ACC112 (cell line): ENCODE results near the gene WWOX.

Source experiments
- H2AFZ ChIP-seq: fragments of 200-600 bp; sonication (generic); one replicate; pipeline ENCODE4 v1.6.0; 2017; ENCODE audit warnings: antibody characterized with exemption, low read length; ENCODE audit not compliant: unreplicated experiment
- H3K27ac ChIP-seq: fragments of 200-600 bp; sonication (generic); 2 replicates; pipeline ENCODE4 v1.5.1; 2014; ENCODE audit warnings: low read depth, mild to moderate bottlenecking, antibody characterized with exemption, low read length, moderate library complexity
- H3K27me3 ChIP-seq: fragments of 200-600 bp; sonication (generic); 2 replicates; pipeline ENCODE4 v1.6.1; 2014; ENCODE audit warnings: mild to moderate bottlenecking, antibody characterized with exemption, low read length, moderate library complexity, mixed read lengths; ENCODE audit not compliant: insufficient read depth
- H3K36me3 ChIP-seq: fragments of 200-600 bp; sonication (generic); 2 replicates; pipeline ENCODE4 v1.6.1; 2016; ENCODE audit warnings: mild to moderate bottlenecking, antibody characterized with exemption, low read length, moderate library complexity, mixed read lengths; ENCODE audit not compliant: insufficient read depth
- H3K4me1 ChIP-seq: fragments of 200-600 bp; sonication (generic); one replicate; pipeline ENCODE4 v1.6.1; 2016; ENCODE audit warnings: low read length, mixed read lengths; ENCODE audit not compliant: insufficient read depth, unreplicated experiment, control insufficient read depth
- H3K4me3 ChIP-seq: fragments of 200-600 bp; sonication (generic); 2 replicates; pipeline ENCODE4 v1.5.1; 2014; ENCODE audit warnings: mild to moderate bottlenecking, low read depth, low read length
- H3K79me2 ChIP-seq: fragments of 200-600 bp; sonication (generic); one replicate; pipeline ENCODE4 v1.6.0; 2016; ENCODE audit warnings: low read length; ENCODE audit not compliant: control insufficient read depth, unreplicated experiment, insufficient read depth

Gene WWOX

GRCh38 chr16:78520470-78520869 lies 421.0 kb downstream of the WWOX start:
- no peaks in the 10 kb centered on the region for H3K27me3 ChIP-seq
- no peaks in the 10 kb centered on the region for H3K36me3 ChIP-seq
- H3K4me3 ChIP-seq, result no peak overlapping the region
- no peaks in the 10 kb centered on the region for H3K79me2 ChIP-seq
- H2AFZ ChIP-seq, result no peak overlapping the region
- H3K4me1 ChIP-seq, result no peaks in the 10 kb centered on the region
- H3K27ac ChIP-seq, result no peak overlapping the region

DNA sequence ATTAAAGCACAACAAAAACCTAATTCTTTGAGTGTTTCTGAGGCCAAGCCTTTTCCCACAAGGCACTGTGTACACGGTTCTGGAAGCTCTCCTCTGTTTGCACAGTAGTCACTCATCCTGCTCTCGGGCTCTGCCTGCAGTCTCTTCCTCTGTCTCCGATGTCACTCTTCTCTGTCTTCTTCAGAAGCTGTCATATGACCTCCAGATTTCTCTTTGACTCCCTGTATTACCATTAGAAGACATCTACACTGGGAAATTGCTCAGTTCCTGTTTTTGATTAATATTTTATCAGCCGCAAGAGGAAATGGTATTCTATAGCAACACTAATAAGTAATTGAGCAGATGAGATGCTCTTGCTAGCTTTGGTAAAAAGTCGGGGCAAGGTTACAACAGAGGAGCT lies 422.9 kb downstream of the WWOX start:
- H2AFZ ChIP-seq, result no peak overlapping the region
- no peaks in the 10 kb centered on the region for H3K36me3 ChIP-seq
- no peak overlapping the region for H3K4me3 ChIP-seq
- no peaks in the 10 kb centered on the region for H3K27me3 ChIP-seq
- no peak overlapping the region for H3K27ac ChIP-seq
- no peaks in the 10 kb centered on the region for H3K79me2 ChIP-seq
- no peaks in the 10 kb centered on the region for H3K4me1 ChIP-seq

GRCh38 chr16:78523212-78523985 lies 423.9 kb downstream of the WWOX start:
- no peaks in the 10 kb centered on the region for H3K79me2 ChIP-seq
- no peak overlapping the region for H3K27ac ChIP-seq
- no peaks in the 10 kb centered on the region for H3K27me3 ChIP-seq
- H3K36me3 ChIP-seq, result no peaks in the 10 kb centered on the region
- H2AFZ ChIP-seq, result no peak overlapping the region
- no peaks in the 10 kb centered on the region for H3K4me1 ChIP-seq
- H3K4me3 ChIP-seq, result no peak overlapping the region

DNA sequence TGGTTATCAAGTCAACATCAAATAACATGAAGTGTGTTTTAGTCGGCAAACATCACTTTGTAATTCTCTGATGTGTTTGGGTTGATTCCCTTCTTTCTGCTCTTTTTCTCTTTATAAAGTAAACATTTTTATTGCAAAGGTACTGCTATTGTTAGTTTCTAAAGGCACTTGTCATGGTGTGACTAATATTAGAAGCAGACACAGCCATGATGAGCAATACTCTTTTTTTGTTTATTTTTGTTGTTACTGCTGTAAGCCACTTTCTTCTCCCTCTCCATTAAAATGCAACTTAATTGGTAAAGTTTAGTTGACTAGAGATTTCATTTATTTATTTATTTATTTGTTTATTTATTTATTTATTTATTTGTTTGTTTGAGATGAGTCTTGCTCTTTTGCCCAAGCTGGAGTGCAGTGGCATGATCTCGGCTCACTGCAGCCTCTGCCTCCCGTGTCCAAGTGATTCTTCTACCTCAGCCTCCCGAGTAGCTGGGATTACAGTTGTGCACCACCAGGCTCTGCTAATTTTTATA lies 424.7 kb downstream of the WWOX start:
- H3K27me3 ChIP-seq, result no peaks in the 10 kb centered on the region
- H3K36me3 ChIP-seq, result no peaks in the 10 kb centered on the region
- no peak overlapping the region for H3K27ac ChIP-seq
- no peaks in the 10 kb centered on the region for H3K79me2 ChIP-seq
- H3K4me1 ChIP-seq, result no peaks in the 10 kb centered on the region
- H2AFZ ChIP-seq, result no peak overlapping the region
- no peak overlapping the region for H3K4me3 ChIP-seq

DNA sequence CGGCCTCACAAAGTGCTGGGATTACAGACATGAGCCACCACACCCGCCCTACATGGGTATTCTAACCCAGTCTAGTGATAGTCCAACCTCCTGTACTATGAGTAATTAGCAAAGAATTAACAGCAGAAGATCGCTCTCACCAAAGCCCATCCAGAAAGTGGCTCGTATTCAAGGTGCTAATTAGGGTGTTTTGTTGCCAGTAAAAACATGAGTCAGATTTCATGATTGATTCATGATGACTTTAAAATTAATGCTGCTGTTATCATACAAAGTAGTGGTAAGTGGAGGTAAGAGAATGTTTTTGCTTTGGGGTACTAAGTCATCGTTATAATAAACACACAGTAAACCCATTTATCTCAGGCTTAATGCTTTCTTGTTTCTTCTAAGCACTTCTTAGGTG lies 428.8 kb downstream of the WWOX start:
- Histone ChIP-seq H3K79me2 (no peaks in the 10 kb centered on the region), H3K36me3 (no peaks in the 10 kb centered on the region), H2AFZ (no peak overlapping the region), H3K27me3 (no peaks in the 10 kb centered on the region), H3K4me1 (no peaks in the 10 kb centered on the region), H3K4me3 (no peak overlapping the region), H3K27ac (no peak overlapping the region)

GRCh38 chr16:78529881-78530280 lies 430.4 kb downstream of the WWOX start:
- no peaks in the 10 kb centered on the region for H3K79me2 ChIP-seq
- no peaks in the 10 kb centered on the region for H3K36me3 ChIP-seq
- H3K4me3 ChIP-seq, result no peak overlapping the region
- H2AFZ ChIP-seq, result no peak overlapping the region
- no peak overlapping the region for H3K27ac ChIP-seq
- no peaks in the 10 kb centered on the region for H3K4me1 ChIP-seq
- H3K27me3 ChIP-seq, result no peaks in the 10 kb centered on the region

- no peaks in the 10 kb centered on the region for H3K4me1 ChIP-seq
- H3K36me3 ChIP-seq, result no peaks in the 10 kb centered on the region
- H3K4me3 ChIP-seq, result no peak overlapping the region
- H3K27ac ChIP-seq, result no peak overlapping the region
- H3K79me2 ChIP-seq, result no peaks in the 10 kb centered on the region
- no peak overlapping the region for H2AFZ ChIP-seq
- no peaks in the 10 kb centered on the region for H3K27me3 ChIP-seq
Measured at GRCh38 chr16:78530283-78530682, 430.8 kb downstream of the WWOX start.

DNA sequence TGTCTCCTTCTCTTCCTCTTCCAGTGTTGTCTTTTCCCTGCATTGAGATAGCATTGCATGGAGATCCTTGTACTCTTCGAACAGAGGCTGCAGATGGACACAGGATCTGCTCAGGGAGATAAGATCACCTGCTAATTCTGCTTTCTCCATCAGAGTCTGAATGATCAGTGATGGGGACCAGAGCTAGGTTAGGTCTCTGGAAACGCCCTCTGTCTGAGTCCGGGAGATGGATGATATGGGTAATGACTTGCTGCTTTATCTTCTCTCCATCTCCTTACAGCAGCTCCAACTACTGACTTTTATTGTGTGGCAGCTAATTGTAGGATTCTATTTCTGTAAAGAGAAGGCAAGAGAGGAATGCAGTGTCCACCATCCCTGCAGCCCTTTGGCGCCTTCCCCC lies 435.6 kb downstream of the WWOX start:
- H3K79me2 ChIP-seq, result no peaks in the 10 kb centered on the region
- H3K4me3 ChIP-seq, result no peak overlapping the region
- no peaks in the 10 kb centered on the region for H3K36me3 ChIP-seq
- H3K27ac ChIP-seq, result no peak overlapping the region
- H2AFZ ChIP-seq, result no peak overlapping the region
- no peaks in the 10 kb centered on the region for H3K4me1 ChIP-seq
- H3K27me3 ChIP-seq, result no peaks in the 10 kb centered on the region

DNA sequence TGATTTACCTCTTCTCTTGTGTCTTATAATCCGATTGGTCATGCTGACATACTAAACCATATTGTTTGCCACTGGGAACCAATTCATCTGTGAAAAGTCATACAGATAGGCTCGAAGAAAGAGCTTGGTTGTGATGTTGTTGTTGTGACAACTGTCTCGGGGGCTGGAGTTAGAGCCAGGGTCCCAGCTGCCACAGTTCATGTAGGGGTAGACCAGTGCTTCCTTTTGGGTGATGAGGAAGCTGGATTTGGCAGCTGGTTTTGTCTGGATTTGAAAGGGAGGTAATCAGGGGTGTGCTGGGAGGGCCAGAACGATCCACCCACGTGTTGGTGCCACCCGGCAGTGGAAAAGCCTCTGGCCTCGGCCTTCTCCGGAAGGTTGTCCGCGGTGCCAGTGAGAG lies 438.1 kb downstream of the WWOX start:
- H3K27ac ChIP-seq, result no peak overlapping the region
- H3K4me1 ChIP-seq, result no peaks in the 10 kb centered on the region
- H3K27me3 ChIP-seq, result no peaks in the 10 kb centered on the region
- no peaks in the 10 kb centered on the region for H3K79me2 ChIP-seq
- no peak overlapping the region for H3K4me3 ChIP-seq
- no peaks in the 10 kb centered on the region for H3K36me3 ChIP-seq
- no peak overlapping the region for H2AFZ ChIP-seq

DNA sequence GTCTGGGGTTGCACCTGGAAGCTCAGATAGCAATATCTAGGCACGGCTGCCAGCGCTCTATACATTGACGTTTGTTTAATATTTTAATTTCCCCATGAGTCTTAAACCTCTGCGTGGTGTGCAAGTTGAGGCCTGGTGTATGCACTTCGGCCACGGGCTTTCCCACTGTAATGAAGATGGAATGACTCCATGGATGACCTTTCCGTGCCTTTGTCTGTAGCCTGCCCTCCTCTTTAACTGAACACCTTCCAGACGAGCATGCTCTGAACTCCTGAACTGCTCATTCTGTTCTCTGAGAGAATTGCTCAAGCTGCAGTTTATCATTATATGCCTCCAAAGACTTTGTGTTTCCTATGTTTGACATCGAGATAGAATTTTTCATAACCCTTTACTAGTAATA lies 438.8 kb downstream of the WWOX start:
- H2AFZ ChIP-seq, result no peak overlapping the region
- H3K27me3 ChIP-seq, result no peaks in the 10 kb centered on the region
- no peak overlapping the region for H3K4me3 ChIP-seq
- no peaks in the 10 kb centered on the region for H3K4me1 ChIP-seq
- no peaks in the 10 kb centered on the region for H3K36me3 ChIP-seq
- no peak overlapping the region for H3K27ac ChIP-seq
- no peaks in the 10 kb centered on the region for H3K79me2 ChIP-seq

GRCh38 chr16:78538919-78539318 lies 439.5 kb downstream of the WWOX start:
- no peaks in the 10 kb centered on the region for H3K79me2 ChIP-seq
- no peaks in the 10 kb centered on the region for H3K27me3 ChIP-seq
- H3K4me3 ChIP-seq, result no peak overlapping the region
- no peaks in the 10 kb centered on the region for H3K4me1 ChIP-seq
- H3K27ac ChIP-seq, result no peak overlapping the region
- no peak overlapping the region for H2AFZ ChIP-seq
- no peaks in the 10 kb centered on the region for H3K36me3 ChIP-seq
